Measurements from ENCODE around the gene TMEM263. TPM values are rescaled to one million over a fixed set of nuclear protein-coding genes. Genes with fewer than 3 reads are reported as not detected.
A peak's percentile ranks its signal among the peaks of the same experiment; 100 is the strongest.

Gene TMEM263
- total RNA-seq, 1 donor from 2014 or later: 37.6 TPM

GRCh38 chr12:106971065-106971464 lies 15.4 kb downstream of the TMEM263 start:
- Mint-ChIP-seq H3K27me3 (no peaks in the 10 kb centered on the region), H3K4me1 (ENCODE audit: low read depth) (peaks cover 23% of the 10 kb centered on the region), H3K36me3 (ENCODE audit: insufficient read depth) (peaks cover 18% of the 10 kb centered on the region), H3K4me3 (ENCODE audit: low read depth) (no peak overlapping the region), H3K9me3 (ENCODE audit: low read depth) (no peaks in the 10 kb centered on the region), H3K27ac (no peak overlapping the region)
- no peak for TF ChIP-seq CTCF (IDR thresholded peaks at IDR 0.05; ENCODE audit: unreplicated experiment)
- DNase-seq (ENCODE audit: low spot score, unreplicated experiment): no peak

- TF ChIP-seq CTCF (IDR thresholded peaks at IDR 0.05; ENCODE audit: unreplicated experiment): no peak
- Mint-ChIP-seq H3K27ac (peak overlapping the region; percentile 81), H3K4me3 (ENCODE audit: low read depth) (no peak overlapping the region), H3K27me3 (no peaks in the 10 kb centered on the region), H3K9me3 (ENCODE audit: low read depth) (no peaks in the 10 kb centered on the region), H3K36me3 (ENCODE audit: insufficient read depth) (peaks cover 12% of the 10 kb centered on the region), H3K4me1 (ENCODE audit: low read depth) (peaks cover 26% of the 10 kb centered on the region)
- DNase-seq (ENCODE audit: low spot score, unreplicated experiment): no peak
These were observed 17.8 kb downstream of the TMEM263 start for GRCh38 chr12:106973545-106973944.

GRCh38 chr12:106974511-106974910 lies 18.8 kb downstream of the TMEM263 start:
- Mint-ChIP-seq H3K36me3 (ENCODE audit: insufficient read depth) (peaks cover 9% of the 10 kb centered on the region), H3K27me3 (no peaks in the 10 kb centered on the region), H3K4me1 (ENCODE audit: low read depth) (peaks cover 26% of the 10 kb centered on the region), H3K9me3 (ENCODE audit: low read depth) (no peaks in the 10 kb centered on the region), H3K4me3 (ENCODE audit: low read depth) (no peak overlapping the region), H3K27ac (peak overlapping the region; percentile 73)
- no peak for TF ChIP-seq CTCF (IDR thresholded peaks at IDR 0.05; ENCODE audit: unreplicated experiment)
- DNase-seq (ENCODE audit: low spot score, unreplicated experiment): no peak

- peaks cover 9% of the 10 kb centered on the region for H3K36me3 Mint-ChIP-seq (ENCODE audit: insufficient read depth)
These were observed 19.4 kb downstream of the TMEM263 start for GRCh38 chr12:106975098-106975497.

GRCh38 chr12:106975993-106976658 lies 20.4 kb downstream of the TMEM263 start:
- TF ChIP-seq CTCF (IDR thresholded peaks at IDR 0.05; ENCODE audit: unreplicated experiment): no peak

More at GRCh38 chr12:106975098-106975497, 19.4 kb downstream of the TMEM263 start:
- Mint-ChIP-seq H3K27ac (peak overlapping the region; percentile 53), H3K4me3 (ENCODE audit: low read depth) (no peak overlapping the region), H3K9me3 (ENCODE audit: low read depth) (no peaks in the 10 kb centered on the region), H3K27me3 (no peaks in the 10 kb centered on the region), H3K4me1 (ENCODE audit: low read depth) (peaks cover 26% of the 10 kb centered on the region)
- no peak for DNase-seq (ENCODE audit: low spot score, unreplicated experiment)
- TF ChIP-seq CTCF (IDR thresholded peaks at IDR 0.05; ENCODE audit: unreplicated experiment): no peak

More at GRCh38 chr12:106975993-106976658, 20.4 kb downstream of the TMEM263 start:
- Mint-ChIP-seq H3K4me1 (ENCODE audit: low read depth) (peaks cover 26% of the 10 kb centered on the region), H3K27ac (peak overlapping the region; percentile 22), H3K4me3 (ENCODE audit: low read depth) (no peak overlapping the region), H3K36me3 (ENCODE audit: insufficient read depth) (peaks cover 5% of the 10 kb centered on the region), H3K9me3 (ENCODE audit: low read depth) (no peaks in the 10 kb centered on the region), H3K27me3 (no peaks in the 10 kb centered on the region)
- no peak for DNase-seq (ENCODE audit: low spot score, unreplicated experiment)
